Hematopoietic multipotent progenitor cell treated with erythropoietin and hydrocortisone succinate and interleukin-3 and kit ligand, for 8 days (in vitro differentiated cells): ENCODE measurements around the gene STYXL2.
A peak's percentile ranks its signal among the peaks of the same experiment; 100 is the strongest.

ENCODE experiments used
- DNase-seq: peaks from one replicate; pipeline ENCODE4 v3.0.0-alpha.2; 2015

The STYXL2 gene

DNA sequence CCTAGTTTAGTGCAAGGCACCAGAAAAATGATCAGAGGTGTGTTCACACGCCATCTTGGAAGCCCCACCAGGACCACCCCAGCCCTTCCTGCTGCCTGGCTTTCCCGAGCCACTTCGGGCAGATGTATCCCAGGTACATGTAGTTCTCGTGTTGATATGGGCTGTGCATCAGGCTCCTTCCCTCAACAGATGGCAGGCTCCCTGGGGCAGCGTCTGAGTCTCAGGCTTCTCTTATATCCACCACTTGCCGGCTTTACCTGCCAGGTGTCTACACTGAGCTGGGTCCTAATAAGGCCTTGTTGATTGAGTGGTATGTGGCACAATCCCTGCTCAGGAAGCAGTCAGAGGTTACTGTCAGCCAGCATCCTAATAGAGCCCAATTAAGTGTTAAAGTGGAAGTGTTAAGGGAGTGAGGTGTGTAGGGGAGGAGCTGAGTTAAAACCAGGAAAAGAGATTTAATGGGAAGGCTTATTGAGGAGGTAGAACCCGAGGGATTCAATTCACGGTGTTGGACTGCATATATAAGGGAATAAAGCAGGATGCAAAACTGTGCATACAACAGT, 12.2 kb upstream of the STYXL2 start:
- no peak for DNase-seq

DNA sequence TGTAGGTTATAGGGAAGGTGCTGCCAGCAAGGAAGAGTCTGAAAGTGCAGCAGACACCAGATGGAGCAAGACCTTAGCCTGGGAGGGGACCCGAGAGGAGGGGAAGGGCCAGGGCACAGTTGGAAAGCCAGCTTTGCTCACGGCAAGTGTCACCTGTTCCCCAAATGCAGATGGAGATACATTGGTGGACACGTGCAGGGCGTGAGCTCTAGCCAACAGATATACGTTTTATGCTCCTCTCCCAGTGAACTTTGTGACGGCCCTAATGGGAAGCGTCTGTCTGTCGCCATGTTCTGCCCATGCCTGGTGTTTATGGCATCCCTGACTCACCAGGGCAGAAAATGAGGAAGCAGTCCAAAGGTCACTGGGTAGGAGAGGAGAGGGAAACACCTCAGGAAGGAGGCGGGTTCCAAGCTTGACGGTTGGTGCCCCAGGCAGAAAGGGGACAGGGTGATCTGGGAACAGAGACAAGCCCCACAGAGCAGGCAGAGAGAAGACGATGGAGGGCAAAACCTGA, 11.3 kb upstream of the STYXL2 start:
- DNase-seq = no peak

DNA sequence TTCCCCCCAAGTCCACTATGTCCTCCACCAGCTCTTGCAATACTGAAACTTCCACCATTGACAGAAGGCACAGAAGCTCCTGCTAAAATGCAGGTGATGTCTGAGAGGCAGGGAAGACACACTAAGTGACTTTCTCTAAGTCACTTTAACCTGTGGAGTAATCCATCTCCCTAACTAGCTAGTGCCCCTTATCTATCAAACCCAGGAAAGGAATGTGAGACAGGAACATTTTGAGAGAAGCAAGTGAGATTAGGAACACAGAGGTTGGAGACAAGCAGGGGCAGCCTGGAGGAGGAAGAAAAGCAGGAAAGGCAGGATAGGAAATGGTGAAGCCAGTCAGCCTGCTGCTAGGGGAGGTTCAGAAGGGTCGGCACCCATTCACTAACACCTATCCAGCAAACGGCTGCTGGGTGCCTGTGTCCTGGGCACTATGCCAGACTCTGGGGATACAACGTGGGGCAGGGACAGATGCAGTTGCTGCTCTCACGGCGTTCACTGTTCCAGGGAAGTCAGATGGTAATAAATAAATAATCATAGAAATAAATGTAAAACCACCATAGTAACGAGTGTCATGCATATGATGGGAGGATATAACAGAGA, 10.7 kb upstream of the STYXL2 start:
- no peak for DNase-seq

DNA sequence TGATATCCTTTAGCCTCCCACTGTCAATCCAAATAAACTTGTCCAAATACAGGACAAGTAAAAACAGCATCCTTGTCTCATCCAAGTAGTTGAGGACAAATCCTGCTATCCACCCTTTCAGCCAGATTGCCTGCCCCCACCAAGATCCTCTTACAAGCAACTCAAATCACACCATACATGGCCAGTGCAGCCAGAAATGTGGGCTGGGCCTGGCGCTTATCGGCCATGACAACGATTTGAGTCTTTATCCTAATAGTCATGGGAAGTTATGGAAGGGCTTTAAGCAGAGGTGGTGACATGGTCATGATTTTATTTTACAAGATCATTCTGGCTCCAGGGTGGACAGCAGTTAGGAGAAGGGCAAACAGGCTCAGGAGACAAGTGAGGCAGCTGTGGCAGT, 10.0 kb upstream of the STYXL2 start:
- no peak for DNase-seq

DNA sequence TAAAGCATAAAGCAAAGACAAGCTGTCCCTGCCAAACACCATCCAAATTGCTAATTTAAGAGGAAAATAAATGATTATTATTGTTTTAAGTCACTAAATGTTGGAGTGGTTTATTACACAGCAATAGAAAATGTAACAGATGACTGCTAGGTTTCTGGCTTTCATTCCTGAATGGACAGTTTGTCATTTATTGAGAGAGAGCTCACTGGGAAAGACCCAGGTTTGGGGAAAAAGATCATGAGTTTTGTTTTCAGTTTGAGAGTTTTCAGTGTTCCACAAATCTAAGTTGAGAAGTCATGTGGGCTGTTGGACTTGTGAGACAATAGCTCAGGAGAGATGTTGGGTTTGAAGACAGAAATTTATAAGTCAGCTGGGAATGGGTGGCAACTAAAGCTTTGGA, 9.1 kb upstream of the STYXL2 start:
- no peak for DNase-seq

DNA sequence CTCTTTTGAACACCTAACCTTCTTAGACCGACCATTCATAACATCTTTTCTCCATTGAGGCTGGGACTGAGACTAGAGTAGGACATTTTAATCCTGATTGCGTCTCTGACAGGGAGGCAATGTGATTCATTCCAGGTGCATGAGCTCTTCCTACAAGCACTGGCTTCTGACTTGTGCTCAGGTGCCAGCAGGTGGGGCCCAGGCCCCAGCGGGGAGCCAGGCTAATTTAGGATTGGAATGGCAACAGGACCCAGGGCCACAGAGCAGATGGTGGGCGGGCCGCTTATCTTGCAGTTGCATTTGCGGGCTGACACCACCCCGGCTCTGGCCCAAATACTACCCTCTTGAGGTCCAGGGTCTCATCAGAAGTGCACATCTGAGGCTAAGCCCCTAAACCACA, 7.8 kb upstream of the STYXL2 start:
- DNase-seq = no peak

DNA sequence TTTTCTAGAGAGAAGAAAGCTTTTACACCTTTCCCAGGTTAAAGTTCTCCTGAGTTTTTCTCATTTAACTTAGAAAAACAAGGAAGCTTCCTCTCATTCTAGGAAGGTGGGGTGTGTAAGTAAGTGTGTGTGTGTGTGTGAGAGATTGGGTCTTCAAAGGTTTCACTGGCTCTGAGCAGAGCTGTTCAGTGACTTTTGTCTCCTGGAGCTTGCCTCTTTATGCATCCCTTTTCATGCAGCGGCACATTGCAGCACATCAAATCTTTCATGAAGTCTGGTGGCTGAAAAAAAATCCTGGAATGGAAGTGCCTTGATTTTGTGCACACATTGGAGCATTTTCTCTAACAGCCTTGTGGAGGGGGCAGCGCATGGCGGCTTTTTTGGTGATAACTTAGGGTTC, 7.1 kb upstream of the STYXL2 start:
- DNase-seq = no peak

DNA sequence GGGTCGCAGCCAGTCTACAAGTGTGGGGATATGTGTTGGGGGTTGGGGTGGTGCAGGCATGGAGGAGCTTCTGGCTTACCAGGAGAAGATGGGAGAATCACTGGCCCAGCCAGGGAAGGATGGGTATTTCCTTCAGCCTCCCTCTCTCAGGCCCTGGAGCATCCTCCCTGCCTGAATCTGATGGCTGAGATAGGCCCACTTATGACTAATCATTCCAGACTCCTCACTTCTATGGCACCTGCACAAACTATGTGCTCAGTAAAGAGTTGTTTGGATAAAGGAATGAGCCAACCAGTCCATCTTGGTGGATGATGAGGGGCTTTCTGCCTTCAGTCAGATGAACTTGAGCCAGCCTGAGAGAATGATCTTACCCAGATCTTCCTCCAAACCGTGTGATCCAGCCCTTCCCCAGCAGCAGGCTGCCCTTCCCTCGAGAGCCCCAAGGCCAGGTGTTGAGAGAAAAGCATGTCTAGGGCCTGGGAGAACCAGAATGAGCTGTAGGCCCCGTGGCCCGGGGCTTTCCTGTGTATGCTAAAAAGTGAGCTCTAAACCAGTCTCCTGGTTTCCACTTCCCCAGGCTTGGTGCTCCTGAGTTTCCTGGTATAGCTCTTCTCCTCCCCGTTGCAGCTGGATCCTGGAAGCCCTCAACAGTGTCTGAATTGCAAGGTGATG, 5.0 kb upstream of the STYXL2 start:
- DNase-seq = no peak

DNA sequence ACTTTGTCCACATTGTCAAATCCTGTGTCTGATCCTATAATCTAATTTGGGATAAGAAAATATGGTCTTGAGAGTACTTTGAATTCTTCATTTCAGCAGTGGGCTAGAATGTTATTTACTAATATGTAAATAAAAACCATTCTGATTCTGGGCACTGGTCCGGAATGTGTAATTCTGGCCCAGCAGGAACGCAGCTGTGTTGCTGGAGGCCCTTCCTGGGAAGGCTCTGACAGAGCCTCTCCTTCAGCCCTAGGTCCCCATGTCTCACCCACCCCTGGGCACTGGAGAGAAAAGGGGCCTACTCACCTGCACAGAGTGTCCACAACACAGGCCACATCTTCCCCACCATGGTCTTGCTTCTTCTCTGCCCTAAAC, 3.9 kb upstream of the STYXL2 start:
- DNase-seq = no peak

DNA sequence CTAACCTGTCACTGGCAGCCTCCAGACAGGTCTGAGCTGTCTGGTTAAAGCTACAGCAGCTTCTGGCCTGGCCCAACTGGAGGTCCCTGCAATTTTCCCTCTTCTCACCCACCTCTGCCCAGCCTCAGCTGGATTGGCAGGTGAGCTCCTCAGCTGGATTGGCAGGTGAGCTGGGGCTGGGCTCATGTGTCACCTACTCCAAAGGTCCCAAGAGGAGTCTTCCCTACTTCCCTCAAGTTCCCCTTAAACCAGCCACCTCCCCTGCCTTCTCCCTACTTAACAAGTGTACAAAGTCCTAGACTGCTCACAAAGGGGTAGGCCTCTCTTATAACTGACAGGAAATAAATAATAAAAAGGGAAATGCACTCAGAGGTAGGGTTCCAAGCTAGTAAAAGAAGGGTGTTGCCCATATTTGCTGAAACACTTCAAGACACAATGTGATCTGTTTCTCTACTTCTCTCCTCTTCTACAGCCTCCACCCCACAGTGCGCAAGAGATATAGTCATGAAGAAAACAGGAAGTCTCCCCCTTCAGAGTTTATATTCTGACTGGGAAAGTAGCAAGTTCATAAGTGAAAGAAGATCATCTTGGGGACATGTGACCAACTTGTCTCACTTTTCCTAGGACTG, 3.4 kb upstream of the STYXL2 start, which contains the start of gene GPA33:
Gene GPA33, minus strand, starts transcription at position 64 of the 629 bp plus-strand sequence. CDS start 90 bp downstream, outside the sequence.
- DNase-seq = peak; percentile 8

DNA sequence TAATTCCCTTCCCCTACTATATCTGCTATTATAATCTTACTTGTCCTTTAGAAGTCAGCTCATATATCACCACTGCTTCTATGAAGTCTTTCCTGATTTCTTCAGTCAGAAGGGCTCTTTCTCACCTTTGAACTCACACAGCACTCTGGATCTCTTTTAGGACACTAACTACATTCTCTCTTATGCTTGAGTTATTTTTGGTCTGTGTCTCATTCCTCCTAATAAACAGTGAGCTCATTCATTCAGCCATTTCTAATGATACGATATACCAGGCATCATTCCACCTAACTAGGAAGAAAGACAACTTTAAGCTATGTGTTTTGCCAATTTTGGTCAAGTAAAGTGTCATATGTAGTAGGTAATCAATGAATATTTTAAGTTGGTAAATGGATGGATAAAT, 1.2 kb upstream of the STYXL2 start:
- DNase-seq = no peak

DNA sequence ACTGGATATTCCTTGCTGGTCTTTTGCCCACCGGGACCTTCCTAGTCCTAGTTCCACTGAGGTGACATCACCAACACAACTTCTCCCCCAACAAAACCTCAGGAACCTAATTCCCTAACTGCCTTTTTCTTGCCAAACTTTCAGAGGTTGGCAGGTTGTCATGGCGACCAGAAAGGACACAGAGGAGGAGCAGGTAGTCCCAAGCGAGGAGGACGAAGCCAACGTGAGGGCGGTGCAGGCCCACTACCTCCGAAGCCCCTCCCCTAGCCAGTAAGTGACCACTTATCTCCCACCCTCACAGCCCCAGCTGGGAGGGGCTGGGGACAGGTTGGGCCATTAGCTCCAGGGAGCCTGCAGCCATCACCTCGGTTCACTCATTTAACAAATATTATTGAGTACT, 815 bp downstream of the STYXL2 start:
- DNase-seq = no peak

DNA sequence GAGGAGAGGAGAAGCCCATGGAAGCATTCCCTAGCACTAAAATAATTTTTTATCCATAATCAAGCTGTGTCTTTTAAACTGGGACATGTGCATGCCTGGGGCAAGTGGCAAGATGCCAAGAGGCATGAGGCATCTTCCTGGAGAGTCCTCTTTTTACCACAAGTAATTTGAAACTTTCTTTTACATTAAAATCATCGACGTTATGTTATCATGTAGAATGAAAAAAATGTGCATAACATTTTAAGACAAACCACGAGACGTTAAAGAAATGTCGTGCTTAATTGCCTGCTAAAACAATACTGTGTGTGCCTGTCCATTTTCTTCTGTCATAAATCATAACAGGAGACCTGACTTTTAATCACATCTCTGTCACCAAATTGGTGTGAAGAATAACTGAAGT, 1.5 kb downstream of the STYXL2 start:
- DNase-seq = peak; percentile 6

DNA sequence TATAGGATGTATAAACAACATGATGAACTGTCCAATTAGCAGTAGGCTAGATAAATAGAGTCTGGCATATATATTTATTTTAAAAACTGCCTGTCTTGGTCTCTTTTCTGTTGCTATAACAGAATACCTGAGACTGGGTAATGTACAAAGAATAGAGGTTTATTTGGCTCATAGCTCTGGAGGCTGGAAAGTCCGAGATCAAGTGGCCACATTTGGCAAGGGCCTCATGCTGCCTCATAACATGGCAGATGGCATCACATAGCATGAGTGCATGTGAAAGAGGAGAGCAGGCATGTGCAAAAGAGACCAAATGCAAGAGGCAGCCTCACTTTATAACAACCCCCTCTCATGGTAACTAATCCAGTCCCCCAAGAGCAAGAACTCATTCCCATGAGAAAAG, 6.0 kb downstream of the STYXL2 start:
- no peak for DNase-seq

DNA sequence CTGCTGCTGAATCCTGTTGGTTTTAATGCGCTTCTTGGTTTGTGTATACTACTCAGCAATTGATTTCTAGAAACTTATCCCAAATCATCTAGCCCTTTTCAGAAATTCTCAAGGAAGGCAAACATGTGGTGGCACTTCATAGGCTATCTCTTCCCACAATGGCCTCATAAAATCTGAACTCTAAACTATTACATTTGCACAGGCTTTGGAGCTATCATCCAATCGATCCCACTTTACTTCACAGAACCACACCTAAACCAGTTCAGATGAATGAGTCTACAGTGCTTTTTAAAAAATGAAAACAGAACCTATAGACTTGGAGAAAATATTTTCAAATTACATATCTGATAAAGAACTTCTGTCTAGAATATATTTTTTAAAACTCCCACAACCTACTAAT, 6.9 kb downstream of the STYXL2 start:
- no peak for DNase-seq

DNA sequence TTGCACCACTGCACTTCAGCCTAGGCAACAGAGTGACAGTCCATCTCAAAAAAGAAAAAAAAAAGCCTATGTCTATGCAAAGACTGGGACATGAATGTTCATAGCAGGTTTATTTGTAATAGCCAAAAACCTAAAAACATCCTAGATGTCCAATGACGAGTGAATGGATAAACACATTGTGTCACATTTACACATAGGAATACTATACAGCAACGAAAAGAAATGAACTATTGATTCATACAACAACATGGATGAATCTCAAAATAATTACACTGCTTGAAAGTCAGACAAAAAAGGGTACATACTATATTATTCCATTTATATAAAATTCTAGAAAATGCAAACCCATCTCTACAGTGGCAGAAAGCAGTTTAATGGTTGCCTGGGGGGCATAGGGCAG, 7.9 kb downstream of the STYXL2 start:
- DNase-seq = no peak

DNA sequence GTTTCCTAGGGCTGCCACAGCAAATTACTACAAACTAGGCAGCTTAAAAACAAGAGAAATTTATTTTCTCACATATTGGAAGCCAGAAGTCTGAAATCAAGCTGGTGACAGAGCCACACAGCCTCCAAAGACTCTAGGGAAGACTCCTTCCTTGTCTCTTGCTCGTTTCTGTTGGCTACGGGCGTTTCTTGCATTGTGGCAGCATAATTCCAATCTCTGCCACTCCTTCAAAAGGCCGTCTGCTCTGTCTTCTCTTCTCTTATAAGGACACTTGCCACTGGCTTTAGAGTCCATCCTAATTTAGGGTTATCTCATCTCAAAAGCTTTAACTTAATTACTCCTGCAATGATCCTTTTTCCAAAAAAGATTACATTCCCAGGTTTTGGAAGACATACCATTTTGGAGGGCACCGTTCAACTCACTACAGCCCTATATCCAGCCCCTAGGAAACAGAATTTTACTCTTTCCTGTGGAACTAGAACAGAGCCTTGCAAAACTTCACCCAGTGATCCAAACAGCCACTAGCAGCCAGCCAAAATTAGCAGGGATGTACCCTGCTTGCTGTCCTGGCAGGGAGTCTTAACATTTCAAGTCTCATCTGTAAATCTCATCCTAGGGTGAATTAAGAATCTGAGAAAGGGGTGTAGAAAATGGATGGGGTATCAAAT, 9.2 kb downstream of the STYXL2 start:
- no peak for DNase-seq

DNA sequence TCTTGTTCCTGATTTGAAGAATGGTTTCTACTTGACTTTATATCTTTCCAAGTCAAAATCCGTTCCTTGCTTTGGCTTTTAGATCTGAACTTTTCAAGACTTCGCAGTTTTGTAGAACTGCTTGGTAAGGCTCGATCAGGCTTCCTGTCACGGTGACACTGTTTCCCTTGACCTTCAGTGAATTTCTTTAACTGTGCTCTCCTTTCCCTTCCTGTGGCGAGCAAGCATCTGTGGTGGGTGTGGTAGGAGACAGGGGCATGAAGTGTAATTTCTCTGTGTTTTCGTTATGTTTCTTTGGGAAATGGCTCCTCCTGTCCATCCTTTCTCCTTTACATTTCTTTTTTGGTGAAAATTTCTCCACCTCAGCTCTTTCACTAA, 10.4 kb downstream of the STYXL2 start:
- DNase-seq = no peak

DNA sequence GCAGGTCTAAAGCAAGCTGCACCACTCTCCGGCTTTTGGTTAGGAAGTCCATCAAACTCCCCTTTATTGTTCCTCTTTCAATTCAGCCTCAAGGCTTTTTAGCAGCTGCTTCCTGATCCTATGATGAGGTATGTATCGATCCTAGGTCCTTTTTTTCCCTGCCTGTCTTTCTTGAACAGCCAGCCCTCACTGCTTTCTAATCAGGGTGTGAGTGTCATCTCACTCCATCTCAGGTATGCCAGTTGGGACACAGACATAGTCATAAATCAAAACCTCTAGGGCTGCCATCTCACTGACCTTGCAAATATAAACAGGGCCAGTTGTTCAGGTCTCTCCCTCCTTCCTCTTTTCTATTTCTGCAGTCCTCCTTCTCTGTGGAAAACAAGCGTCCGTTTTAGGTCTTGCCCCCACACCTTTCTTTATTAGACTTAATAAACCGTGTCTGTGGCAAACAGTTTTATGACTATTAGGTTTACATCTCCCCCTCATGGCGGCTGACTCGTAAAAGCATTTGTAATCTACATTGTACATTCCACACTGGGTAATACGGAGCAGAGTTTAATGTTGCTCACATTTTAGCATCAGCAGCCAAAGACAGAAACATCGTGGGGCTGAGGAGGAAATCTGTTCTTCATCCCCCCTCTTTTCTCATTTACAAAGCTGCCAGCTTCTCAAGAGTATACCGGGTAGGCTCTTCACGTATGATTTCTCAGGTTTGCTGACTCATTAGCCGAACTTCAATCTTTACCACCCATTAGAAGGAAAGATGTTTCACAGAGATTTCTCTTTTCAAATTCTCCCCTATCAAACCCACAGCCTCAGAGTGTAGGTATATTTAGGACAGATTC, 11.6 kb downstream of the STYXL2 start:
- no peak for DNase-seq

DNA sequence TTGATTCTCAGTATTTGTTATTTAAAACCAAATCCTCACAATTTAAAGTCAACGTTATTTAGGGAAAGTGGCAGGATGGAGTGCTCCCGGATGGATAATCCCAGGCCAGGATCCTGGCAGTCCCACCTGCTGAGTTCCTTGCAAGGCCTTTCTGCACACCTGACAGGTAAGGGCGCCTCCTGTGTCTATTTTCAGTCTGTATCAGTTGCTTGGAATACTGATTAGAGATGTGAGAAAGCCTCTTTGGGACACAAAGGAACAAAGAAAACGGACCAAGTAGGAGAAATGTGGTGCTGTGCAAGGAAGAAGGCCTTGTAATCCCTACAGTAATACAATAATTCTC, 12.2 kb downstream of the STYXL2 start:
- DNase-seq = no peak

DNA sequence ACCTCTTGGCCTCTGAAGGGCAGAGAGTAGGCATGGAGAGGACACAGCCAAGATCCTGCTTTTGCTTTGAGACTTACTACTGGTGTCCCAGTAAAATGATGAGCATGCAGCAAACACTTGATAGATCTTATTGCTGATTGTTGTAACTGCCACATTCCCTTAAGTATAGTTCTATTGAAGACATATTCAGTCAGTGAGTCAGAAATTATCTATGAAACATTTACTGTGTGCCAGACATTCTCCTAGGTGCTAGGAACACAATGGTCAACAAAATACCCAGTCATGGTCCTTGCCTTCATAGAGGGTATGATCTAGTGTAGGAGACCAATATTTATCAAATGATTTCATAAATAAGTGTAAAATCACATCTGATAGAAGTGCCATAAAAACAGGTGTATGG, 13.6 kb downstream of the STYXL2 start:
- no peak for DNase-seq

DNA sequence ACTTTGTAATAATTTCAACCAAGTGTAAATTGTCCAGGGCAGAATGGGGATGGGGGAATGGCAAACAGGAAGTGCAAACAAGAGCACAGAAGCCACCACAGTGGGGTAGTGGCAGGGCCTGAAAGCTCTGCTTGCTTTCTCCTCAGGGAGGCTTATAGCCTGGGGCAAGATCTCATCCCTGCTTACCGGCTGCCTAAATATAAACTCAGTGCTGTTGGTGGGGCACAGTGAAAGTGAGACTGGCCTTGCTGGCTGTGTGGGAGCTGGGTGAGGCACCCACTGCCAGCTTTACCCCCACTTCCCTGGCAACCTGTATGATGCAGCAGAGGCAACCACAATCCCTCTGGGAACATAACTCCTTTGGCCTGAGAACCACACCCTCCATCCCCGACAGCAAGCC, 15.2 kb downstream of the STYXL2 start:
- no peak for DNase-seq

DNA sequence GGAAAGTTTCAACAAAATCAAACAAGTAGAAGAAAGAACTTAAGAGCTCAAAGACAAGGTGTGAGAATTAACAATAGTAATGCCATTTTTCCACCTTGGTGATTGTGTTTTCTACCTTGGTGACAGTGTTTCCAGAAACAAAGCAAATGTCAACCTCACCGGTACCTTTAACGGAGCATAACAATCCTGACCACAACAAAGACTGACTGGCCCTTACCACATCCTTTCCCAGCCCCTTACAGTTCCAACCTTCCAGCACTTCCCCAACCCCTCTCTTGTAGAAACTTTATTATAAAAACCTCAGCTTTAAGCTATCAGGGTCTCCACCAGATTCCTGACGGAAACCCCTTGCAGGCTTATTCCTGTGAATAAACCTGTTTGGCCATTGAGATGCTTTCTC, 16.7 kb downstream of the STYXL2 start:
- DNase-seq = no peak
